Heart right ventricle (tissue), 12 donors: ENCODE results near the gene DNAJB7. TPM values are rescaled to one million over a fixed set of nuclear protein-coding genes. Genes with fewer than 3 reads are reported as not detected.

Experiments
- microRNA-seq, 2 donors: library from miRNA; unstranded; fragments of <30 nt; microRNA quantifications; one replicate each; pipeline ENCODE4 v1.2.0, GENCODE V29; 2021
- polyA plus RNA-seq, 2 donors: library from polyadenylated mRNA; stranded (reverse); fragments of 200-250 nt; gene quantifications; one replicate each; pipeline ENCODE4 v1.2.3, GENCODE V29; 2013
- total RNA-seq, 10 donors: library from RNA; stranded (reverse); fragmentation: NEBNext Ultra II Directional in 3 of 10; extraction: Animal tissue kit (Norgen Biotek cat#: 25700) in 3 of 10; gene quantifications; one replicate each; pipeline versions ENCODE4 v1.2.1 to v1.2.4, GENCODE V29; 2021 to 2023
- donor health status: ischemic (EF 13 %, LVEDD 7.1; RV severe dilation, severe dysfunction).
- donor health status: healthy with polysubstance abuse.
- donor health status: DM: no; HTN: yes; CAD: no.
- donor health status: DM: no; HTN: no; CAD: no.
- donor health status: ischemic (EF 25% LVEDD 6.9; RV normal size, moderate dysfunction).
- donor health status: ischemic (EF 25% LVEDD 5.7; RV mildly dilated, moderate dysfunction).
- donor health status: healthy.
- donor health status: nonischemic (EF 11% LVEDD 7.7; RV severe dilation, severe dysfunction).
- donor health status: DM: yes; HTN: yes; CAD: no.
- donor health status: PGD.
- donor health status: ischemic (EF 29% LVEDD 5.4; RV normal size, mild dysfunction).
- donor health status: nonischemic (EF 23%, LVEDD 6.1; RV moderate dilation, normal function).

DNAJB7 gene
- total and polyA plus RNA-seq, 12 donors = not detected

Small RNA genes within 50 kb of the gene (microRNA-seq; reads per million reads assigned to microRNA genes)
- gene MIR4766 = 1.2 to 3.1 reads per million in 2 donors

Other genes starting within 250 kb of the DNAJB7 start
- gene MRTFA, start 225.4 kb downstream of the DNAJB7 start, total RNA-seq = 10 to 100 TPM; 13.2 to 30.9 (median 18.5) TPM
- 10 to 100 TPM; 19.1 to 24.6 TPM for gene MRTFA, start 225.4 kb downstream of the DNAJB7 start, polyA plus RNA-seq
- gene MCHR1, start 182.6 kb downstream of the DNAJB7 start, total RNA-seq = 1 to 10 TPM in 2 of 10 donors, under 1 TPM in 7, not detected in 1; 0.19 to 1.5 (median 0.37) TPM
- under 1 TPM; 0.15 to 0.39 TPM for gene MCHR1, start 182.6 kb downstream of the DNAJB7 start, polyA plus RNA-seq
- gene SLC25A17, start 42.8 kb downstream of the DNAJB7 start, total RNA-seq = 1 to 10 TPM; 2.5 to 5.6 (median 4.0) TPM
- 1 to 10 TPM; 7.2 to 8.6 TPM for gene SLC25A17, start 42.8 kb downstream of the DNAJB7 start, polyA plus RNA-seq
- gene ST13, start 5.5 kb downstream of the DNAJB7 start, total RNA-seq = 100 to 1,000 TPM; 170 to 238 (median 215) TPM
- 100 to 1,000 TPM in 1 of 2 donors, 10 to 100 TPM in 1; 35.0 to 126 TPM for gene ST13, start 5.5 kb downstream of the DNAJB7 start, polyA plus RNA-seq
- gene XPNPEP3, start 5.0 kb downstream of the DNAJB7 start, total RNA-seq = 10 to 100 TPM; 20.0 to 31.7 (median 26.3) TPM
- 1 to 10 TPM; 3.7 to 5.6 TPM for gene XPNPEP3, start 5.0 kb downstream of the DNAJB7 start, polyA plus RNA-seq
- 10 to 100 TPM; 58.0 to 71.6 (median 59.8) TPM for gene RBX1, start 89.3 kb upstream of the DNAJB7 start, total RNA-seq
- 100 to 1,000 TPM in 1 of 2 donors, 10 to 100 TPM in 1; 86.3 to 123 TPM for gene RBX1, start 89.3 kb upstream of the DNAJB7 start, polyA plus RNA-seq
- 10 to 100 TPM; 23.4 to 41.7 (median 36.4) TPM for gene EP300, start 230.5 kb upstream of the DNAJB7 start, total RNA-seq
- gene EP300, start 230.5 kb upstream of the DNAJB7 start, polyA plus RNA-seq = 10 to 100 TPM in 1 of 2 donors, 1 to 10 TPM in 1; 5.8 to 13.9 TPM